PC-9 (cell line): Measurements from ENCODE around the gene SAMD10. TPM values are rescaled to one million over a fixed set of nuclear protein-coding genes. Genes with fewer than 3 reads are reported as not detected.

Experiments used
- BruUV-seq: library from RNA; stranded (reverse); fragments of 400-500 nt; replicated peaks from 2 replicates; lab custom pipeline; 2021; lab: Mats Ljungman, UMichigan
- CTCF ChIA-PET: fragments of 300-600 bp; sonication (Branson Sonifier 250); formaldehyde crosslinking; loops from one replicate; lab custom pipeline; 2022; ENCODE audit warnings: antibody characterized with exemption; lab: Charles Lee
- POLR2A ChIA-PET: fragments of 300-600 bp; sonication (Branson Sonifier 250); formaldehyde crosslinking; loops from one replicate; lab custom pipeline; 2022; ENCODE audit warnings: antibody characterized with exemption; ENCODE audit not compliant: unreplicated experiment; lab: Charles Lee
- DNase-seq, 2 experiments: peaks; one replicate each; pipeline versions ENCODE4 v3.0.0 to v3.0.0-alpha.2; 2015 to 2022; ENCODE audit warnings: mixed read lengths in 1 of 2
- H2AFZ ChIP-seq: fragments of 200-600 bp; sonication (generic); 2 replicates; pipeline ENCODE4 v1.8.1; 2017; ENCODE audit warnings: antibody characterized with exemption
- H3F3A ChIP-seq: fragments of 200-600 bp; sonication (generic); 2 replicates; pipeline ENCODE4 v1.8.1; 2017; ENCODE audit warnings: antibody characterized with exemption, mild to moderate bottlenecking, low read depth; ENCODE audit not compliant: insufficient read depth
- H3K27ac ChIP-seq: fragments of 200-600 bp; sonication (generic); 2 replicates; pipeline ENCODE4 v1.6.1; 2016; ENCODE audit warnings: mixed run types
- H3K27me3 ChIP-seq: fragments of 200-600 bp; sonication (generic); 2 replicates; pipeline ENCODE4 v1.6.1; 2016; ENCODE audit warnings: low read depth, mixed run types; ENCODE audit not compliant: insufficient read depth
- H3K36me3 ChIP-seq: fragments of 200-600 bp; sonication (generic); 2 replicates; pipeline ENCODE4 v1.6.1; 2016; ENCODE audit warnings: low read depth, mixed run types
- H3K4me1 ChIP-seq: fragments of 200-600 bp; sonication (generic); replicated peaks from 2 replicates; pipeline ENCODE4 v1.6.1; 2016; ENCODE audit warnings: mixed run types; ENCODE audit not compliant: insufficient read depth
- H3K4me2 ChIP-seq: fragments of 200-600 bp; sonication (generic); 2 replicates; pipeline ENCODE4 v1.6.1; 2017; ENCODE audit warnings: mixed run types
- H3K4me3 ChIP-seq: fragments of 200-600 bp; sonication (generic); 2 replicates; pipeline ENCODE4 v1.6.1; 2016; ENCODE audit warnings: mixed run types
- H3K79me2 ChIP-seq: fragments of 200-600 bp; sonication (generic); 2 replicates; pipeline ENCODE4 v1.6.1; 2017; ENCODE audit warnings: low read depth, mixed run types
- H3K9me2 ChIP-seq: fragments of 200-600 bp; sonication (generic); 2 replicates; pipeline ENCODE4 v1.8.1; 2017; ENCODE audit warnings: mild to moderate bottlenecking; ENCODE audit not compliant: insufficient read depth
- H3K9me3 ChIP-seq: fragments of 200-600 bp; sonication (generic); 2 replicates; pipeline ENCODE4 v1.8.1; 2016; ENCODE audit warnings: low read depth; ENCODE audit not compliant: insufficient read depth
- H4K20me1 ChIP-seq: fragments of 200-600 bp; sonication (generic); 2 replicates; pipeline ENCODE4 v1.8.1; 2017; ENCODE audit not compliant: insufficient read depth
- CTCF ChIP-seq: fragments of 200-600 bp; sonication (generic); conservative IDR thresholded peaks from 2 replicates; pipeline ENCODE4 v1.6.1; 2017; ENCODE audit warnings: mixed run types, antibody characterized with exemption, mild to moderate bottlenecking, moderate library complexity
- EZH2 ChIP-seq: fragments of 200-600 bp; sonication (generic); IDR thresholded peaks from 2 replicates; pipeline ENCODE4 v1.8.0; 2017; ENCODE audit warnings: antibody characterized with exemption, low read depth
- intact Hi-C: fragments of 100-400 bp; cut with micrococcal nuclease; formaldehyde crosslinking; loops from one replicate; pipeline ENCODE4 v1.10.0; 2022; ENCODE audit not compliant: unreplicated experiment
- total RNA-seq: library from RNA; stranded (reverse); gene quantifications from 2 replicates; pipeline ENCODE4 v1.2.3, GENCODE V29; 2021

The SAMD10 gene
- total RNA-seq, 1 experiment from 2014 or later, result 18.7 TPM

GRCh38 chr20:64011366-64011779 lies 31.9 kb upstream of the SAMD10 start:
- Histone ChIP-seq H3K27me3 (no peaks in the 10 kb centered on the region), H3K4me3 (no peak overlapping the region), H3K9me3 (no peaks in the 10 kb centered on the region), H2AFZ (no peak overlapping the region), H3F3A (peaks cover 5% of the 10 kb centered on the region), H3K9me2 (no peaks in the 10 kb centered on the region), H3K27ac (no peak overlapping the region), H3K4me2 (no peak overlapping the region), H4K20me1 (peaks cover 28% of the 10 kb centered on the region), H3K36me3 (peaks cover 52% of the 10 kb centered on the region), H3K79me2 (no peaks in the 10 kb centered on the region; the same call in 1 of the 2 replicates), H3K4me1 (no peaks in the 10 kb centered on the region)
- ChIA-PET CTCF (no interaction called here), POLR2A (no interaction called here)
- intact Hi-C loops, result no loop called here
- DNase-seq, result no peak
- TF ChIP-seq CTCF (no peak), EZH2 (no peak)
- no TSS peak for BruUV-seq

DNA sequence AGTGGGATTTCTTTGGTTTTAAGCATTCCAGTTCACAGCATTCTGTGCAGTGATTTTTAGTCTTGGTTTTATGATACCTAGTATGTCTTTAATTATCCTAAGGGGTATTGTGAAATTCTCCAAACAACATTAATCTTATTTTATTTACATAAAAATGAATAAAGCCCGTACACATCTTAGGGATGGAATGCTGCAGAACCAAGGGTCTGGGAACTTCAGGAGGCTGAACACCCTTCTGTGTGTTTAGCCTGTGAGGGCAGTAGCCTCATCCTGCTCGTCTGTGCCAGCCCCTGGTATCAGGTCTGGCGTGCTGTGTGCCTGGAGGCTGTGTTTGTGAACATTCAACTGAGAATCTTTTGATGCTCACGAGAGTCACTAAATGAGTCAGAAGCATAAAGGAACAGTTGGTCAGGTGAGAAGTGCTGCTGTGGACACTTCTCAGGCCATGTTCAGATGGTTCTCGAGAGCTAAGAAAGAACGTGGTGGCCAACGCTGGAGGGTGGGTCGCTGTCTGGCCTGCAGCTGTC lies 31.3 kb upstream of the SAMD10 start:
- Histone ChIP-seq H3K9me3 (no peaks in the 10 kb centered on the region), H3K4me3 (no peak overlapping the region), H2AFZ (no peak overlapping the region), H3K27ac (no peak overlapping the region), H4K20me1 (peaks cover 28% of the 10 kb centered on the region), H3K36me3 (peaks cover 50% of the 10 kb centered on the region), H3K4me1 (no peaks in the 10 kb centered on the region), H3F3A (peaks cover 5% of the 10 kb centered on the region; the same call in 1 of the 2 replicates), H3K9me2 (no peaks in the 10 kb centered on the region), H3K4me2 (no peak overlapping the region), H3K79me2 (no peaks in the 10 kb centered on the region; the same call in 1 of the 2 replicates), H3K27me3 (no peaks in the 10 kb centered on the region)
- TF ChIP-seq EZH2, result no peak
- no peak for TF ChIP-seq CTCF
- intact Hi-C loops, result no loop called here
- no peak for DNase-seq
- POLR2A ChIA-PET, result no interaction called here
- BruUV-seq, result no TSS peak
- CTCF ChIA-PET, result no interaction called here

GRCh38 chr20:64009811-64010387 lies 30.5 kb upstream of the SAMD10 start:
- Histone ChIP-seq H2AFZ (no peak overlapping the region), H4K20me1 (peaks cover 21% of the 10 kb centered on the region; the same call in 1 of the 2 replicates), H3K9me3 (no peaks in the 10 kb centered on the region), H3K4me1 (no peaks in the 10 kb centered on the region), H3K9me2 (no peaks in the 10 kb centered on the region), H3K27ac (no peak overlapping the region), H3F3A (peaks cover 5% of the 10 kb centered on the region; the same call in 1 of the 2 replicates), H3K4me3 (no peak overlapping the region), H3K79me2 (no peaks in the 10 kb centered on the region; the same call in 1 of the 2 replicates), H3K4me2 (no peak overlapping the region), H3K27me3 (no peaks in the 10 kb centered on the region), H3K36me3 (peaks cover 48% of the 10 kb centered on the region)
- intact Hi-C loops, result no loop called here
- DNase-seq, result no peak
- BruUV-seq, result no TSS peak
- POLR2A ChIA-PET, result no interaction called here
- CTCF ChIA-PET, result no interaction called here
- TF ChIP-seq CTCF (no peak), EZH2 (no peak)
